Fibroblast of lung (primary cell): ENCODE data around the gene FUCA1. TPM values are rescaled to one million over a fixed set of nuclear protein-coding genes. Genes with fewer than 3 reads are reported as not detected.
"Not testable (repeated sequence)": the region's sequence is repeated elsewhere in the genome, so short reads cannot be mapped to it uniquely, and the experiment has no call there.

ENCODE experiments used
- DNase-seq, 2 donors: peaks; one replicate each; pipeline versions ENCODE4 v3.0.0 to v3.0.0-alpha.2; 2010; ENCODE audit warnings: low read depth in 2 of 2
- H2AFZ ChIP-seq: 2 replicates; pipeline ENCODE4 v1.5.1; 2012; ENCODE audit warnings: low read length, control low read depth, inconsistent platforms
- H3K27ac ChIP-seq: 2 replicates; pipeline ENCODE4 v1.5.1; 2011; ENCODE audit warnings: low read length, control low read depth; ENCODE audit not compliant: insufficient read depth
- H3K27me3 ChIP-seq: 2 replicates; pipeline ENCODE4 v1.5.1; 2011; ENCODE audit warnings: mild to moderate bottlenecking, low read length; ENCODE audit not compliant: control insufficient read depth, insufficient read depth
- H3K36me3 ChIP-seq: 2 replicates; pipeline ENCODE4 v1.5.1; 2011; ENCODE audit warnings: low read length; ENCODE audit not compliant: control insufficient read depth, insufficient read depth
- H3K4me1 ChIP-seq: 2 replicates; pipeline ENCODE4 v1.5.1; 2011; ENCODE audit warnings: low read length; ENCODE audit not compliant: control insufficient read depth, insufficient read depth; ENCODE audit errors: extremely low read depth
- H3K4me2 ChIP-seq: 2 replicates; pipeline ENCODE4 v1.5.1; 2011; ENCODE audit warnings: low read length, control low read depth; ENCODE audit not compliant: insufficient read depth; ENCODE audit errors: extremely low read depth
- H3K4me3 ChIP-seq, 4 experiments: fragments of 200-600 bp in 1 of 4; sonication (generic) in 1 of 4; replicated peaks in 1 of 4; 2 replicates each; pipeline ENCODE4 v1.5.1; 2011 to 2016; ENCODE audit warnings: low read length in 4 of 4, low read depth in 3 of 4, mild to moderate bottlenecking in 3 of 4, control low read depth in 2 of 4, inconsistent platforms in 1 of 4, mixed read lengths in 1 of 4; ENCODE audit not compliant: insufficient read depth in 1 of 4; ENCODE audit errors: control extremely low read depth in 1 of 4
- H3K79me2 ChIP-seq: 2 replicates; pipeline ENCODE4 v1.5.1; 2012; ENCODE audit warnings: mild to moderate bottlenecking, low read length, inconsistent platforms; ENCODE audit not compliant: control insufficient read depth, insufficient read depth
- H3K9ac ChIP-seq: 2 replicates; pipeline ENCODE4 v1.5.1; 2011; ENCODE audit warnings: mild to moderate bottlenecking, low read length, control low read depth; ENCODE audit not compliant: insufficient read depth
- H3K9me3 ChIP-seq: 2 replicates; pipeline ENCODE4 v1.5.1; 2012; ENCODE audit warnings: low read depth, low read length; ENCODE audit not compliant: control insufficient read depth, insufficient read depth
- H4K20me1 ChIP-seq: 2 replicates; pipeline ENCODE4 v1.5.1; 2011; ENCODE audit warnings: low read length; ENCODE audit not compliant: control insufficient read depth, insufficient read depth; ENCODE audit errors: extremely low read depth
- CTCF ChIP-seq, 2 donors: IDR thresholded peaks in 1 of 2; conservative IDR thresholded peaks in 1 of 2; 1 replicate in 1 of 2; 2 replicates in 1 of 2; pipeline ENCODE4 v1.5.1; 2011 to 2012; ENCODE audit warnings: low read length in 2 of 2, control low read depth in 1 of 2, inconsistent platforms in 1 of 2, low read depth in 1 of 2, mild to moderate bottlenecking in 1 of 2
- EZH2 ChIP-seq: IDR thresholded peaks from 2 replicates; pipeline ENCODE4 v1.5.1; 2012; ENCODE audit warnings: low read length, control low read depth, mild to moderate bottlenecking; ENCODE audit errors: missing control alignments
- polyA plus RNA-seq, 2 donors: library from polyadenylated mRNA; depleted of rRNA in 1 of 2; stranded (reverse) in 1 of 2; unstranded in 1 of 2; fragments of >200 nt; gene quantifications; 2 replicates each; pipeline ENCODE4 v1.2.1, GENCODE V29; 2011 to 2012; ENCODE audit warnings: missing spikeins in 1 of 2
- total RNA-seq: library from RNA; depleted of rRNA; stranded (reverse); fragments of >200 nt; gene quantifications from 2 replicates; pipeline ENCODE4 v1.2.1, GENCODE V29; 2014

The FUCA1 gene
- total and polyA plus RNA-seq, 2 donors (not counting 1 experiment from before 2014, with no cell fraction given) = 4.1 to 9.7 TPM

DNA sequence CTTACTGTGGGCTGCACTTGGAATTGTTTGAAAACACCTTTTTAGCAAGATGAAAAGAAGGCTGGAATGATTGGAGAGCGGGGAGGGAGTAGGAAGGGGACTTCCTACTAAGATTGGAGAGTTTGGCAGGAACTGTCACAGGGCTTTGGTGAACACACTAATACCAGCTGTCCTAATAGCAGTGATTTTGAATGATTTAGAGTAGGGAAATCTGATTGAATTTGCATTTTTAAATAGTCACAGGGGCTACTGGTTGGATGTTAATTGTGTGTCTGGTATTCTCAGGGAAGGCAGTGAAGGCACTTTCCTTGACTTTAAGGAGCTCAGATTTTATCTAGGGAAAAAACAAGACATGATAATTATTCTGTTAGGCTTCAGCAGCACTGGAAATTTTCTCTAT lies 40.4 kb downstream of the FUCA1 start:
- H2AFZ ChIP-seq = no peak overlapping the region
- no peaks in the 10 kb centered on the region for H4K20me1 ChIP-seq
- H3K36me3 ChIP-seq = no peaks in the 10 kb centered on the region
- no peaks in the 10 kb centered on the region for H3K27me3 ChIP-seq
- H3K4me2 ChIP-seq = no peak overlapping the region
- no peak overlapping the region for H3K27ac ChIP-seq
- H3K9ac ChIP-seq = no peak overlapping the region
- DNase-seq = no peak
- no peak overlapping the region for H3K4me3 ChIP-seq
- peaks cover 4% of the 10 kb centered on the region for H3K4me1 ChIP-seq
- H3K79me2 ChIP-seq = peaks cover 11% of the 10 kb centered on the region
- H3K9me3 ChIP-seq = no peaks in the 10 kb centered on the region
- TF ChIP-seq CTCF (conservative IDR thresholded peaks at IDR 0.05 in 1 of 2, IDR thresholded peaks at IDR 0.05 in 1 of 2; ENCODE audit: low read depth in 1 of 2, low read length in 2 of 2) (no peak), EZH2 (no peak)

DNA sequence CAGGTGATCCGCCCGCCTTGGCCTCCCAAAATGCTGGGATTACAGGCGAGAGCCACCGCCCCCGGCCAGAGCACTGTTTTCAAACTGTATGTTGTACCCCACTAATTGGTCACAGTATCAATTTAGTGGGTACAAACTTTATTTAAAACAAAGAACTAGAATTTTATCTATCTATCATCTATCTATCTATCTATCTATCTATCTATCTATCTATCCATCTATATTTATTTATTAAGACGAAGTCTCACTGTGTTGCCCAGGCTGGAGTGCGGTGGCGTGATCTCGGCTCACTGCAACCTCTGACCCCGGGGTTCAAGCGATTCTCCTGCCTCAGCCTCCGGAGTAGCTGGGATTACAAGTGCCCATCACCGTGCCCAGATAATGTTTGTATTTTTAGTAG lies 41.5 kb downstream of the FUCA1 start:
- H3K4me3 ChIP-seq, H3K27me3 ChIP-seq, H4K20me1 ChIP-seq, H3K9ac ChIP-seq, H3K4me1 ChIP-seq, H3K9me3 ChIP-seq, H2AFZ ChIP-seq, H3K27ac ChIP-seq, H3K4me2 ChIP-seq, DNase-seq, H3K36me3 ChIP-seq: not testable (repeated sequence)
- peaks cover 11% of the 10 kb centered on the region for H3K79me2 ChIP-seq

DNA sequence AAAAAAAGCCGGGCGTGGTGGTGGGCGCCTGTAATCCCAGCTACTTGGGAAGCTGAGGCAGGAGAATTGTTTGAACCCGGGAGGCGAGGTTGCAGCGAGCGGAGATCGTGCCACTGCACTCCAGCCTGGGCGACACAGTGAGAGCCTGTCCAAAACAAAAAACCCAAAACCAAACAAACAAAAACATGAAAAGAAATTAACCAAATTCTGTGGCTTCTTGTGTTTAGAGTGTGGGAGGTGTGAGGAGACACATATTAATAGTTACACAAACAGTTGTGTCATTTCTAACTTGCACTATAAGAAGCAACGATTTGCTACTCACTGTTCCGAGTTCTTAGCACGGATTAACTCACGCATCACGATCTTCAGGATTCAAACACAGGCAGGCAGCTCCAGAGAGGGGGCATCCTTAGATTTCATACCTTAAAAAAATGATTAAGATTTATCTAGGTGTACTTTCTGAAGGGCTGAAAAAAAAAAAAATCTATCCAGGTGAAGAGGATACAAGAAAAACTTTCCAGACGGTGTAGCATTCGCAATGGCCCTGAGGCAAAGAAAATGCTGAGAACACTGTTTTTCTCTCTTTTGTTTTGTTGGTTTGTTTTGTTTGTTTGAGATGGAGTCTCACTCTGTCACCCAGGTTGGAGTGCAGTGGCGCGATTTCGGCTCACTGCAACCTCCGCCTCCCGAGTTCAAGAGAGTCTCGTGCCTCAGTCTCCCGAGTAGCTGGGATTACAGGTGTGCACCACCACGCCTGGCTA lies 42.1 kb downstream of the FUCA1 start:
- no peaks in the 10 kb centered on the region for H3K27me3 ChIP-seq
- DNase-seq = no peak
- H4K20me1 ChIP-seq = no peaks in the 10 kb centered on the region
- H3K4me1 ChIP-seq = peaks cover 4% of the 10 kb centered on the region
- TF ChIP-seq CTCF (conservative IDR thresholded peaks at IDR 0.05 in 1 of 2, IDR thresholded peaks at IDR 0.05 in 1 of 2; ENCODE audit: low read depth in 1 of 2, low read length in 2 of 2) = no peak
- H3K79me2 ChIP-seq = peaks cover 11% of the 10 kb centered on the region
- H3K9ac ChIP-seq = no peak overlapping the region
- peak overlapping the region; percentile 4 for H3K4me2 ChIP-seq
- H3K36me3 ChIP-seq = no peaks in the 10 kb centered on the region
- H3K27ac ChIP-seq = no peak overlapping the region
- peak overlapping the region; percentile 60 for H2AFZ ChIP-seq
- no peaks in the 10 kb centered on the region for H3K9me3 ChIP-seq
- peak overlapping the region in 2 of 4 experiments; percentile 98 to 99 for H3K4me3 ChIP-seq
